GM19025 (cell line): ENCODE measurements around the gene TGFBR2.

Experiments
- ATAC-seq: cut with Tn5 transposase; IDR thresholded peaks from one replicate; pipeline ENCODE4 v1.9.1; 2021; ENCODE audit warnings: mild to moderate bottlenecking, low read depth, moderate library complexity; ENCODE audit not compliant: unreplicated experiment

Gene TGFBR2

DNA sequence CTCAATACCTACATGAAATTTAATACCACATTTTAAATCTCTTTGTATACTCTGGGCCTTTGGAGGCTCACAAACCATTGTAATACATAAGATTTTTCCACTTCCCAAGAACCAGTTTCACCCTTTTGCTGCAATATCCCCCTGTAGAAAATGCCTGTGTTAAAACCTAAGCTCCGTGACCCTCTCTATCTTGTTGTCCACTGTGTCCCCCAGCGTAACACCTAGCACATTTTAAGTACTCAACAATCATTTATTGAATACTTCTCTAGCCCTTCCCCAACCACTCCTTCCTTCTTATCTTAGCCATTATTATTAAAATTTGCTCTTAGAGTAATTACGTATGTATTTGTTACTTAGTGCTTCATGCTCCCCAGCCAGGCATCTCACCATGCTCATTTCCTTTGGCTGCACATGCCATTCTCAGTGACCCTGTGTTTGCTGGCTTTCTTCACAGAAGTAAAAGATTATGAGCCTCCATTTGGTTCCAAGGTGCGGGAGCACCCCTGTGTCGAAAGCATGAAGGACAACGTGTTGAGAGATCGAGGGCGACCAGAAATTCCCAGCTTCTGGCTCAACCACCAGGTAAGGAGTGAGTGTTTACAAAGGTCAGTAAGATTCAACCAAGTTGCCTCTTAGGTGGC is 81.6 kb downstream of the TGFBR2 start:
- no peak for ATAC-seq

DNA sequence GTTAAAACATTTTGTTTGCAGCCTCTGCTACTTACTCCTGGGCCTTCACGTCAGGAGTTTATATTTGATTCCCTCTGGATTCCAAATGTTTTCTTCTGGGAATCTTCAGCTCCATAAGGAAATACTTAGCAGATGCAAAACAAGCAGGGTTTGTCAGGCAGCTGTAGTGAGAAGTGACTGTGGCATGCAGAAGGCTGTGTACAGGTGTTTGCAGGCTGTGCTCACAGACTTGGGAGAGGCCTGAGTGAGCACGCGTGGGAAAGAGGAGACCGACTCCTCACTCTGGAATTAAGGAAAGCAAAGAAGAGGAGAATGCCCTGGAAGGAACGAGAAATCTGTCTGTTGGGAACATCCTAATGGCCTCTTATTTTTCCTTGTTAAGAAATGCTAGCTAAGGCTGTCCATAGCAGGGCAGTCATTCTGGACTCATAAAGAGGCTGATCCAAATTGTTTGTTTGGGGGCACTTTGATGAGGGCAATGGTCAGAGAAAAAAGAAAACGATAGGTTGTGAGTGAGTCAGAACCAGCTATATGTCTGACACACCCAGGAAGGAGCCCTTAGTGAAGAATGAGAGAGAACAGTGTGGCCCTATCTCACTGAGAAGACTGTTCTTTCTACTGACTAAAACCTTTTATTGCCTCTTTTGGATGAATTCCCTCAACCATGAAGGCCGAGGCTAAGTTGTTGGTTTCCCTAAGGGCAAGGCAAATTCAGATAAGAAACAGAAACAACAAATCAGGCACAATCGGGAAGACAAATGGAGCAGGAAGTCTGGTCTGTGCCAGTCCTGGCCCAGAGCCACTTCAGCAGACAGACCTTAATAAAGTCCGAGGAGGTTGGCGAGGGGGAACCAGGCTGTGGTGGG is 82.6 kb downstream of the TGFBR2 start:
- ATAC-seq, result no peak

DNA sequence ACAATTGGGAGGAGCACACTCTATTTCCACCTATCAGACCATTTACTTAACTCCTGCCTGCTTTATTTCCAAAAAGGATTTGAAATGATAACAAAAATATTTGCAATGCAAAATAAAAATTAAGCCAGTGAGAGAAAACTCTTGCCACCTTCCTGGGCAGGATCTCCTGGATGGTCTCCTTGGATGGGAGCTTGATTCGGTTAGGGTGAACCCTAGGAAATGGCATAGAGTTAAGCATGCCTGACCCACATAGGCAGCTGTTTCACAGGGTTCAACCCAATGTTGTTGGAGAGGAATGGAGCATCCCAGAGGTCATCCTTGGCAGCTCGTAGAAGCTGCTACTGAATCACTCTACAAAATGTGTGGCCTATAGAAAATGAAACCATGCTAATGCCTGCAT is 83.8 kb downstream of the TGFBR2 start:
- ATAC-seq, result no peak

DNA sequence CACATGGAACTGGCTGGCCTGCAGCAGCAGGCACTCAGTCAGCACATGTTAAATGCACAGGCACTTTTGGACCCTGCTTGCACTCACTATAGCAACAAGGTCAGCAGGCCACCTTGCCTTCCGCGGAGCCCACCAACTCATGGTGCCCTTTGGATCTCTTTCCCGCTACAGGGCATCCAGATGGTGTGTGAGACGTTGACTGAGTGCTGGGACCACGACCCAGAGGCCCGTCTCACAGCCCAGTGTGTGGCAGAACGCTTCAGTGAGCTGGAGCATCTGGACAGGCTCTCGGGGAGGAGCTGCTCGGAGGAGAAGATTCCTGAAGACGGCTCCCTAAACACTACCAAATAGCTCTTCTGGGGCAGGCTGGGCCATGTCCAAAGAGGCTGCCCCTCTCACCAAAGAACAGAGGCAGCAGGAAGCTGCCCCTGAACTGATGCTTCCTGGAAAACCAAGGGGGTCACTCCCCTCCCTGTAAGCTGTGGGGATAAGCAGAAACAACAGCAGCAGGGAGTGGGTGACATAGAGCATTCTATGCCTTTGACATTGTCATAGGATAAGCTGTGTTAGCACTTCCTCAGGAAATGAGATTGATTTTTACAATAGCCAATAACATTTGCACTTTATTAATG is 85.0 kb downstream of the TGFBR2 start:
- ATAC-seq, result no peak

DNA sequence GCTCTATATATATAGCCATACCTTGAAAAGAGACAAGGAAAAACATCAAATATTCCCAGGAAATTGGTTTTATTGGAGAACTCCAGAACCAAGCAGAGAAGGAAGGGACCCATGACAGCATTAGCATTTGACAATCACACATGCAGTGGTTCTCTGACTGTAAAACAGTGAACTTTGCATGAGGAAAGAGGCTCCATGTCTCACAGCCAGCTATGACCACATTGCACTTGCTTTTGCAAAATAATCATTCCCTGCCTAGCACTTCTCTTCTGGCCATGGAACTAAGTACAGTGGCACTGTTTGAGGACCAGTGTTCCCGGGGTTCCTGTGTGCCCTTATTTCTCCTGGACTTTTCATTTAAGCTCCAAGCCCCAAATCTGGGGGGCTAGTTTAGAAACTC is 85.5 kb downstream of the TGFBR2 start:
- ATAC-seq, result no peak

DNA sequence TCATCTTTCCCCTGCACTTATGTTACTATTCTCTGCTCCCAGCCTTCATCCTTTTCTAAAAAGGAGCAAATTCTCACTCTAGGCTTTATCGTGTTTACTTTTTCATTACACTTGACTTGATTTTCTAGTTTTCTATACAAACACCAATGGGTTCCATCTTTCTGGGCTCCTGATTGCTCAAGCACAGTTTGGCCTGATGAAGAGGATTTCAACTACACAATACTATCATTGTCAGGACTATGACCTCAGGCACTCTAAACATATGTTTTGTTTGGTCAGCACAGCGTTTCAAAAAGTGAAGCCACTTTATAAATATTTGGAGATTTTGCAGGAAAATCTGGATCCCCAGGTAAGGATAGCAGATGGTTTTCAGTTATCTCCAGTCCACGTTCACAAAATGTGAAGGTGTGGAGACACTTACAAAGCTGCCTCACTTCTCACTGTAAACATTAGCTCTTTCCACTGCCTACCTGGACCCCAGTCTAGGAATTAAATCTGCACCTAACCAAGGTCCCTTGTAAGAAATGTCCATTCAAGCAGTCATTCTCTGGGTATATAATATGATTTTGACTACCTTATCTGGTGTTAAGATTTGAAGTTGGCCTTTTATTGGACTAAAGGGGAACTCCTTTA is 86.2 kb downstream of the TGFBR2 start:
- no peak for ATAC-seq

DNA sequence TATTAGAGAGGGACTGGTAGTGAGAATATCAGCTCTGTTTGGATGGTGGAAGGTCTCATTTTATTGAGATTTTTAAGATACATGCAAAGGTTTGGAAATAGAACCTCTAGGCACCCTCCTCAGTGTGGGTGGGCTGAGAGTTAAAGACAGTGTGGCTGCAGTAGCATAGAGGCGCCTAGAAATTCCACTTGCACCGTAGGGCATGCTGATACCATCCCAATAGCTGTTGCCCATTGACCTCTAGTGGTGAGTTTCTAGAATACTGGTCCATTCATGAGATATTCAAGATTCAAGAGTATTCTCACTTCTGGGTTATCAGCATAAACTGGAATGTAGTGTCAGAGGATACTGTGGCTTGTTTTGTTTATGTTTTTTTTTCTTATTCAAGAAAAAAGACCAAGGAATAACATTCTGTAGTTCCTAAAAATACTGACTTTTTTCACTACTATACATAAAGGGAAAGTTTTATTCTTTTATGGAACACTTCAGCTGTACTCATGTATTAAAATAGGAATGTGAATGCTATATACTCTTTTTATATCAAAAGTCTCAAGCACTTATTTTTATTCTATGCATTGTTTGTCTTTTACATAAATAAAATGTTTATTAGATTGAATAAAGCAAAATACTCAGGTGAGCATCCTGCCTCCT is 87.2 kb downstream of the TGFBR2 start:
- peak; percentile 84 for ATAC-seq

DNA sequence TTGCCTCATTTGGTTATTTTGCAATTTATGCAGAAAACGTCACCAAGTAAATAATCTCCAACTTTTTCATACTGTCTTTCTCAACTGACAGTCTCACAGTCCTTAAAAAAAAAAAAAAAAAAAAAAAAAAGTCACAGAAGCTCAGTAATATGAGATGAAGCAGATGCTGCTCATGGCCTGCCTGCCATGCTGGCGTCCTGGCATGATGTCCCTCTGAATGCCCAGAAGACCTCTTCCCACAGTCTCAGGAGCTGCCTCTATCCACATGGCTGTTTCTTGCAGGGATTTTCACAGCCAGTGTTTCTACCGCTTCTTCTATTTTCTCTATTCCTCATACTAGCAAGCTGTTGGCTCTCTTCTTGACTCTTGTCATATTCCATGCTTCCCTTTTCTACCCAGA is 87.7 kb downstream of the TGFBR2 start:
- ATAC-seq, result no peak

DNA sequence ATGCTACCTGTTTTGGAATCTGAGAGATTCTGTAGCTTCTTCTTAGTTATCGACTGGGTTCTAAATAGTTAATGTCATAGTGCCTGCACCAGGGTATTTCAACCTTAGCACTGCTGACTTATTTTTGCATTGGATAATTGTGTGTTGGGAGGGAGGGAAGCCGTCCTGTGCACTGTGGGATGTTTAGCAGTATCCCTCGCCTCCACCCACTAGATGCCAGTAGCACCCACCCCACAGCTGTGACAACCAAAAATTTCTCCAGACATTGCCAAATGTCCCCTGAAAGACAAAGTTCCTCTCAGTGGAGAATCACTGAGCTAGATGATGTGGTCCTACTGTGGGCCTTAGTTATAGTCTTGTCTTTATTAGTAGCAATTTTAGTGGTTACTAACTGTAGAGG is 88.3 kb downstream of the TGFBR2 start:
- ATAC-seq, result no peak

DNA sequence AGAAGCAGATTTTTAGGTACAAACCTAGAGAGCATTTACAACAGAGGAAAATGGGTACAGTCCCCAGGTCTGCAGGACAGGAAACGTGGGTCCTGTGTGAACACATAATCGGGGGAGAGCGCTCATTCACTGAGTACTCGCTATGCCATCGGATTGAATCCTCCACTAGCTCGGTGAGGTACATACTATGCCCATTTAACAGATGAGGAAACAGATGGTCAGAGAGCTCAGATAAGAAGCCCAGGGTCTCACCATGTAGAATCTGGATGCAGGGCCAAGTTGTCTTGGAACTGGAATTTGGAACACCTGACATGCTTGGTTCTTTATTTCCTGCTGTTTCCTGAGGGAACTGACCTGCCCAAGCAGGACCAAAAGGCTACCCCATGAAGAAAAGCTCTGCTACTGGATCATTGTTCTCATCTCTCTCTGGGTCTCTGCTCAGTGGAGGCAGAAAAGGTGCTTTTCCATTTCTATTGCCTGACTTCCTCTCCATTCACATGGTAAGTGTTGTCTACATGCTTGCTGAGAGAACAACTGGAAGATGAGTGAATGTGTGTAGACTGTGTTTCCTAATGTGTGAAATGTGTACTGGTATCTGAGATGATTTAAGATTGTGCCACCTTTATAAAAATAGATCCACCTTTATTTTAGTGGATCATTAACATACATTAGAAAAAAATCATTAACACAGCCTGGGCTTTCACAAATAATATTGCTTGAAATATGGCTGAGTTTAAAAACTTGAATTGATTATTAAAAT is 89.1 kb downstream of the TGFBR2 start:
- no peak for ATAC-seq

DNA sequence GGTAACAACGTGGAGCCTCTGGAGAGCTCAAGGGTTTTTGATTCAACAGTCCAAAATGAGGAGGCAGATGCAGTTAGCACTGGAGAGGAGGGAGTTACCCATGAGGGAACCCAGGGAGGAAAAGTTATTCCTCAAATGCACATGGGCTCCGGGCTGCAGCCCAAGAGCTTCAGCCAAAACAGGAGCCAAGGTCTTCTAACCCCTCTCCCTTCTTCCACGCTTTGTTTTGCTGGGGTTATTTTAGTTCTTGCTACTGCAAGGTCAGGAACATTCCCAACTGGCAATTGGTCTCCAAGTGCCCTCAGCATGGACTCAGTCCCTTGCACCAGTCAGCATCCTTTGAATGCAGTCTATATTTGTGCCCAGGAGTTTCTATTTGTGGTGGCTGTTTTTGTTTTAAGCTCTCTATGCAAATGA is 90.0 kb downstream of the TGFBR2 start:
- no peak for ATAC-seq

DNA sequence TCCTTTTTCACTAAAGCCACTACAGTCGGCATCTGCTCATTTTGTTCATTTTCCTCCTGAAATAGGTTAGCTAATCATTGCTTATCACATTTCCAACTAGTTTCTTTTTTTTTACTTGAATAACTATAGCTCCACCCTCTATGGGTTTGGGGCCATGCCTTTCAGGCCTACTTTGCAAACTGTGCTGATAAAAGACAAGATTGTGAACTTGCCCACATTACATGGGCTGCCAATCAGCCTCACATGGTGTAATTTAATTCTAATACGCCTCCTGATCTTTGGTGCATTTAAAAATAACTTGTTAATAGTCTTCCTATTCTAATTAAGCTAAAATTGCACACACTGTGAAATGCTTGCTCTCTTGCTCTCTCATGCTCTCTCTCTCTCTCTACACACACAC is 90.5 kb downstream of the TGFBR2 start:
- no peak for ATAC-seq

DNA sequence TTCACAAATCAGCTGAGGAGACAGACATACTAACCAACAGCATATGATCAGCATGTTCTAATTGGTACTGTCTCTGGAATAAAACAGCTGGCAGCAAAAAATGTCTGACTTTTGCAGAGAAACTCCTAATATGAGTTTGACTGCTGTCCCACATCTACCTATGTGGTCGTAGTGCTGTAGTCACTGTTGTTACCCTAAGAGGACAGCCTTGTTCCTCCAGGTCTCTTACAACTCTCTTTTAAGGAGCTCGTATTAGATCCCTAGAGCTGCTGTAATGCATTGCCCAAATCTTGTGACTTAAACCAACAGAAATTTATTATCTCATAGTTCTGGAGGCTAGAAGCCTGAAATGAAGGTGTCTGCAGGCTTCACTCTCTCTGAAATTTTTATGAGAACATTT is 92.1 kb downstream of the TGFBR2 start:
- no peak for ATAC-seq

DNA sequence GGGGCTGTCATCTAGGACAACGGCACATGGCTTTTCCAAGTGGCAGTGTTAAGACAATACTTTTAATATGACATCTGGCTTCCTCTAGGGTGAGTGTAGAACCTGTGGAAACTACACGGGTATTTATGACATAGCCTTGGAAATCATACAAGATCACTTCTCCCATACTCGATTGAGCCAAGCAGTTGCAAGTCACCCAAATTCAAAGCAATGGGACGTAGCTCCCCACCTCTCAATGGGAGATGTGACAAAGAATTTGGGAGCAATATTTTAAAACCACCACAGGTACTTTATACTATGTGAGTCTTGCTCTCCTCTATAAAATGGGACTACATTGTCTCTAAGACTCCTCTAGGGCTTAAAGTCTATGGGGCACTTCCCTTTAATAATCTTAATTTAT is 93.5 kb downstream of the TGFBR2 start:
- ATAC-seq, result no peak

DNA sequence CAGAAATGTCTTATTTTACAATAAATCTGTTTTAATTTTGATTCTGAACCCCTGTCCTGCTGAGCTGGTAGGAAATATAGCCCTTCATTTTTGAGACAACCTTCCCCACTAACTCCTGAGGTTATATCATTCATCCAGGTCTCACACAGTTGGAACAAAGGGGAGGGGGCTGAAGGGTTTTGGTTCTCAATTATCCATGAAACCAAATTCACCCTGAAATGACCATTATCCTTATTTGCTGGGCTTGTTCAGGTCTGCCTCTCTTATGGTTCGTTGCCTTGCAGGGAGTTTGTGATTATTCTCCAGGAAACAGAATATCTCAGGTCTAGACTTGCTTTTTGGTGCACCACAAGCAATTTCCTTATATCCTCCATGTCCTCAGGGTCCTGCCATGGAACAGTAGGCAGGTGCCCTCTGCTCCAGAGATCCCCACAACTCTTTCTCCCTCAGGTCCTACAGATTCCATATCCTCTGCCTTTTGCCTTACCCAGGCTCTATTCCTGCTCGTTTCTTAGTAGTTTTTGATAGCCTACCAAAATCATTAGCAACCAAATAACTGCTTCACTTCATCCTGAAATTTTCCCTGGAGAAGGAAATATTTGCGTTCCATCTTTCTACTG is 94.4 kb downstream of the TGFBR2 start:
- no peak for ATAC-seq

DNA sequence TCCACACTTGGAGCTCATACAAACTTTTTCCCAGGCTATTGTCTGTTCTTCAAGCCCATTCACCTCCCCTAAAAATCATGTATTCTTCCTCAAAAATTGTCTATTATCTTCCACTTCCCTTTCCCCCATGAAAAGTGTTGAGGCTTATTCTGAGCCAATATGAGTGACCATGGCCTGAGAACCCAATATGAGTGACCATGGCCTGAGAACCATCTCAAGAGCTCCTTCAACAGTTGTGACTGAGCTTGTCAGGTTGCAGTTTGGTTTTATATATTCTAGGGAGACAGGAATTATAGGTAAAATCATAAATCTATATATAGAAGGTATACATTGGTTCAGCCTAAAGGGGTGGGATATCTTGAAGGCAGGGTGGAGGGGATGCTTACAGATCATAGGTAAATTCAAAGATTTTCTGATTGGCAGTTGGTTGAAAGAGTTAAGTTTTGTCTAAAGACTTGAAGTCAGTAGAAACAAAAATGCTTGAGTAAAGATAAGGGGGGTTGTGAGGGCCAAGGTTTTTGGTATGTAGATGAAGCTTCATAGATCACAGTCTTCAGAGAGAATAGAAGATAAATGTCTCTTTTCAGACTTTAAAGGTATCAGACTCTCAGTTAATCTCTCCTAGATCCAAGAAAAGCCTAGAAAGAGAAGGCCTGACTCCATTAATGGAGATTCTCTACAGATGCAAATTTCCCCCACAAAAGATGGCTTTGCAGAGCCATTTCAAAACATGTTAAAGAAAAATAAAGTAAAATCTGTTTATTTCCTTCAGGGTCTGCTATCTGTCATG is 95.8 kb downstream of the TGFBR2 start:
- ATAC-seq, result no peak

DNA sequence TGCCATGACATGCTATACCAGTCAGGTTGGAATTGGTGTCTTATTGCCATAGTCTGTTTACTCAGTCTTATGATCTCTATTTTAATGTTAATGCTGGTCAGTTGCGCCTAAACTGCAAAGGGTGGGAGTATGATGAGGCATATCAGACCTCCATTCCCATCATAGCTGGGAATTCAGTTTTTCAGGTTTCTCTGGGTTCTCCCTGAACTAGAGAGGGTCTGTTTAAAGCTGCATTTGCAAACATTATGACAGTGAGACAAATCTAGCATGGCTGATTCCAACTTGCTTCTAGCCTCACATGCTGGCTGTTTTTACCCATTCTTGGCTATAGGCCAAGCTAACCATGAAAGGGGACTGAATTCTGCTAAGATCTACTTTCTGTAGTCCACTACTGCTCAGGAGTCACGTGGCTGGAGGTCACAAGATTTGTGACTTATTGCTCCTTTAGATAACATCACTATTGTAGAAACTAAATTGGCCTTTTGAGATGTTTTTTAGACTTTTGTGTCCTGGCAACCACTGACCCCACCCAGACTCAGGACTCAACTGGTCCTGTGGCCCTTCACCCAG is 96.5 kb downstream of the TGFBR2 start:
- no peak for ATAC-seq
